A673 (cell line): Measurements from ENCODE around the gene XRCC1. TPM values are rescaled to one million over a fixed set of nuclear protein-coding genes. Genes with fewer than 3 reads are reported as not detected.
"Not testable (repeated sequence)": the region's sequence is repeated elsewhere in the genome, so short reads cannot be mapped to it uniquely, and the experiment has no call there.

ENCODE experiments used
- BruUV-seq: library from RNA; stranded (reverse); fragments of 400-500 nt; replicated peaks from 2 replicates; lab custom pipeline; 2021; lab: Mats Ljungman, UMichigan
- CTCF ChIA-PET: fragments of 300-600 bp; sonication (Branson Sonifier 250); formaldehyde crosslinking; loops from one replicate; lab custom pipeline; 2022; ENCODE audit warnings: antibody characterized with exemption; lab: Charles Lee
- POLR2A ChIA-PET: fragments of 300-600 bp; sonication (Branson Sonifier 250); formaldehyde crosslinking; loops from one replicate; lab custom pipeline; 2022; ENCODE audit warnings: antibody characterized with exemption; ENCODE audit not compliant: low non-redundant PET; lab: Charles Lee
- DNase-seq: peaks from one replicate; pipeline ENCODE4 v3.0.0-alpha.2; 2015; ENCODE audit warnings: low spot score
- H3K27ac ChIP-seq: fragments of 200-600 bp; sonication (generic); 2 replicates; pipeline ENCODE4 v1.5.1; 2016; ENCODE audit warnings: mixed run types, low read depth, mild to moderate bottlenecking, mixed read lengths, antibody characterized with exemption, low read length; ENCODE audit not compliant: poor library complexity, severe bottlenecking
- H3K27me3 ChIP-seq: fragments of 200-600 bp; sonication (generic); replicated peaks from 2 replicates; pipeline ENCODE4 v1.6.1; 2017; ENCODE audit warnings: mixed run types, low read depth, mild to moderate bottlenecking, mixed read lengths, antibody characterized with exemption, low read length; ENCODE audit not compliant: insufficient read depth, poor library complexity
- H3K36me3 ChIP-seq: fragments of 200-600 bp; sonication (generic); 2 replicates; pipeline ENCODE4 v1.6.1; 2016; ENCODE audit warnings: mixed run types, mild to moderate bottlenecking, mixed read lengths, antibody characterized with exemption, low read length; ENCODE audit not compliant: insufficient read depth, poor library complexity, severe bottlenecking
- H3K4me1 ChIP-seq: fragments of 200-600 bp; sonication (generic); 2 replicates; pipeline ENCODE4 v1.6.1; 2017; ENCODE audit warnings: mixed run types, mild to moderate bottlenecking, mixed read lengths, antibody characterized with exemption, low read length; ENCODE audit not compliant: insufficient read depth, poor library complexity, severe bottlenecking
- H3K4me3 ChIP-seq: fragments of 200-600 bp; sonication (generic); 2 replicates; pipeline ENCODE4 v1.5.1; 2016; ENCODE audit warnings: low read depth, mixed run types, mild to moderate bottlenecking, mixed read lengths, low read length; ENCODE audit not compliant: poor library complexity, severe bottlenecking
- H3K9me3 ChIP-seq: fragments of 200-600 bp; sonication (generic); 2 replicates; pipeline ENCODE4 v1.6.1; 2016; ENCODE audit warnings: mixed run types, low read depth, mild to moderate bottlenecking, mixed read lengths, antibody characterized with exemption, low read length; ENCODE audit not compliant: poor library complexity, severe bottlenecking
- CTCF ChIP-seq: fragments of 300-800, 200-600 bp; sonication (generic); conservative IDR thresholded peaks from 2 replicates; pipeline ENCODE4 v1.5.1; 2017; ENCODE audit warnings: low read depth, mild to moderate bottlenecking, antibody characterized with exemption, low read length, moderate library complexity, mixed read lengths
- EZH2 ChIP-seq: fragments of 200-600 bp; sonication (generic); IDR thresholded peaks from 2 replicates; pipeline ENCODE4 v1.6.1; 2017; ENCODE audit warnings: borderline replicate concordance, low read depth, mild to moderate bottlenecking, mixed read lengths, antibody characterized with exemption, low read length; ENCODE audit not compliant: poor library complexity, severe bottlenecking
- intact Hi-C: fragments of 100-400 bp; cut with micrococcal nuclease; formaldehyde crosslinking; loops from one replicate; pipeline ENCODE4 v1.10.0; 2022; ENCODE audit not compliant: unreplicated experiment
- total RNA-seq: library from RNA; stranded (reverse); gene quantifications from 2 replicates; pipeline ENCODE4 v1.2.3, GENCODE V29; 2021

XRCC1 gene
- total RNA-seq, 1 experiment from 2014 or later = 69.4 TPM

GRCh38 chr19:43522929-43523328 is 52.4 kb downstream of the XRCC1 start:
- no peak for TF ChIP-seq CTCF
- TF ChIP-seq EZH2 = no peak
- no TSS peak for BruUV-seq
- Histone ChIP-seq H3K9me3 (no peaks in the 10 kb centered on the region), H3K27ac (no peak overlapping the region), H3K27me3 (no peaks in the 10 kb centered on the region), H3K4me3 (no peak overlapping the region), H3K36me3 (no peaks in the 10 kb centered on the region), H3K4me1 (peaks cover 4% of the 10 kb centered on the region)
- ChIA-PET CTCF (no interaction called here), POLR2A (no interaction called here)
- intact Hi-C loops = no loop called here
- DNase-seq = no peak

GRCh38 chr19:43519436-43520088 is 55.8 kb downstream of the XRCC1 start:
- no peaks in the 10 kb centered on the region for H3K9me3 ChIP-seq
- no peak overlapping the region for H3K27ac ChIP-seq
- ChIA-PET POLR2A (interaction anchor here (0.5 to 0.6 kb wide), 2 partner anchors 10 to 87 kb away, joined by 3 to 11 read pairs; no protein-coding TSS in a partner anchor), CTCF (interaction anchor here (0.5 to 2.4 kb wide), 17 partner anchors 9 to 249 kb away, joined by 3 to 102 read pairs (median 4); partner anchors contain the start of genes LYPD3, PHLDB3 and ZNF575)
- DNase-seq = peak; percentile 89
- no peaks in the 10 kb centered on the region for H3K36me3 ChIP-seq
- BruUV-seq = no TSS peak
- TF ChIP-seq CTCF (peak; percentile 94), EZH2 (no peak)
- intact Hi-C loops = loop anchor here (1.0 to 5.0 kb wide), 2 partner anchors 72 to 87 kb away; no protein-coding TSS in a partner anchor
- no peak overlapping the region for H3K4me3 ChIP-seq
- no peaks in the 10 kb centered on the region for H3K4me1 ChIP-seq
- no peaks in the 10 kb centered on the region for H3K27me3 ChIP-seq

GRCh38 chr19:43518051-43518450 is 57.3 kb downstream of the XRCC1 start:
- Histone ChIP-seq H3K27me3 (no peaks in the 10 kb centered on the region), H3K9me3 (no peaks in the 10 kb centered on the region), H3K4me1 (no peaks in the 10 kb centered on the region), H3K36me3 (no peaks in the 10 kb centered on the region), H3K27ac (no peak overlapping the region), H3K4me3 (no peak overlapping the region)
- no peak for TF ChIP-seq EZH2
- no peak for TF ChIP-seq CTCF
- ChIA-PET POLR2A (no interaction called here), CTCF (interaction anchor here (1.4 kb wide), 1 partner anchor 71 kb away, joined by 11 read pairs; no protein-coding TSS in a partner anchor)
- DNase-seq = no peak
- no TSS peak for BruUV-seq
- intact Hi-C loops = loop anchor here (5.0 kb wide), 1 partner anchor 86 kb away; no protein-coding TSS in a partner anchor

- DNase-seq, POLR2A ChIA-PET, intact Hi-C loops, H3K9me3 ChIP-seq, CTCF ChIA-PET, H3K27me3 ChIP-seq, H3K4me1 ChIP-seq, BruUV-seq, H3K27ac ChIP-seq, H3K36me3 ChIP-seq, H3K4me3 ChIP-seq: not testable (repeated sequence)
These were observed 62.9 kb downstream of the XRCC1 start for GRCh38 chr19:43512399-43512798.
